Measurements from ENCODE around the gene SHROOM2.

Gene SHROOM2

DNA sequence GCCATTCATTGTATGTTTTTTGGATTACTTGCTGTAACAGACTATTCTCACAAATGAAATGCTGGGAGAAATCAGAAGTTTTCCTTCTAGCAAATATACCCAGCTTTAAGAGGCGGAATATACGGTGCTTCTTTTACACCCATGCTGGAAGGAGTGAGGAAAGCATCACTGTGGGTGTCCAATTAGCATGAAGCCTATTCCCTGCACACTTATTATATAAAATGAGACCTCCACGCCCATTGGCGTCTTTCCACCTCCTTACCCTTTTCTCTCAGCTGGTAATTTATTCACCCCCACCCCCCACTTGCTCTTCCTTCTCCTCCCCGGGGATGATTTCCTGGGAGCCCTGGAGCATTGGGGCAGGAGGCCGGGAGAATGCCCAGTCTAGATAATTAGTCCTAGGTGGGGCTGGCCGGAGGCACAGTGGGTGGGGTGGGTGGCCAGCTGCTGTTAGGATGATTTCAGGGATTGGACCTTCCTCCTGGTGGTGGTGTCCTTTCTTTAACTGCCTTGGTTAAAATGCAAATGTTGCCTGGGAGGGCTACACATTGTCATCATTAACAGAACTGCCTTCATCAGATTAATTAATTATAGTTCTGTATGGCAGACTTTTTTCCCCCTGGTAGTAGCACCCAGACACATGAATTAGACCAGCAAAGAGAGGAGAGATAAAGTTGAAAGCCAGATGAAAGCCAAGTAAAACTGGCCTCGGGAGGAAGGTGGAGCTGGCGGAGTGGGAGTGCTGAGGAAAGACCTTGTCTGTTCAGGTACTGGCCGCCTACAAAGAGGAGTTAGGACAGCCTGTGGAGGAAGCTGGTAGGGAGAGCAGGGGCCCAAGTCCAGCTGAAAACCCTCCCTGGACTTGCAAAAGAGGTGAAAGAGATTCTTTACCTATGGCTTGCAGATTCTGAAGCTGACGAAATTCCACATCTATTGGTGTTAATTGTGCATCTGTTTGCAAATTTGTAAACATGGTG is 11.4 kb downstream of the SHROOM2 start:
- peaks cover 9% of the 10 kb centered on the region for H3K79me2 ChIP-seq
- H3K27me3 ChIP-seq (ENCODE audit: control insufficient read depth, insufficient read depth, low read length), result no peaks in the 10 kb centered on the region
- H3K4me1 ChIP-seq, result no peaks in the 10 kb centered on the region
- H3K36me3 ChIP-seq (ENCODE audit: control insufficient read depth, insufficient read depth, low read length), result no peaks in the 10 kb centered on the region
- no peak overlapping the region for H3K9ac ChIP-seq
- no peak overlapping the region for H3K27ac ChIP-seq
- H3K4me2 ChIP-seq (ENCODE audit: low read length), result no peak overlapping the region
- no peaks in the 10 kb centered on the region for H3K9me3 ChIP-seq (ENCODE audit: control insufficient read depth, low read length)
- H3K4me3 ChIP-seq (ENCODE audit: low read depth, low read length), result no peak overlapping the region
- no peak overlapping the region for H2AFZ ChIP-seq
- TF ChIP-seq, protein P1, sequence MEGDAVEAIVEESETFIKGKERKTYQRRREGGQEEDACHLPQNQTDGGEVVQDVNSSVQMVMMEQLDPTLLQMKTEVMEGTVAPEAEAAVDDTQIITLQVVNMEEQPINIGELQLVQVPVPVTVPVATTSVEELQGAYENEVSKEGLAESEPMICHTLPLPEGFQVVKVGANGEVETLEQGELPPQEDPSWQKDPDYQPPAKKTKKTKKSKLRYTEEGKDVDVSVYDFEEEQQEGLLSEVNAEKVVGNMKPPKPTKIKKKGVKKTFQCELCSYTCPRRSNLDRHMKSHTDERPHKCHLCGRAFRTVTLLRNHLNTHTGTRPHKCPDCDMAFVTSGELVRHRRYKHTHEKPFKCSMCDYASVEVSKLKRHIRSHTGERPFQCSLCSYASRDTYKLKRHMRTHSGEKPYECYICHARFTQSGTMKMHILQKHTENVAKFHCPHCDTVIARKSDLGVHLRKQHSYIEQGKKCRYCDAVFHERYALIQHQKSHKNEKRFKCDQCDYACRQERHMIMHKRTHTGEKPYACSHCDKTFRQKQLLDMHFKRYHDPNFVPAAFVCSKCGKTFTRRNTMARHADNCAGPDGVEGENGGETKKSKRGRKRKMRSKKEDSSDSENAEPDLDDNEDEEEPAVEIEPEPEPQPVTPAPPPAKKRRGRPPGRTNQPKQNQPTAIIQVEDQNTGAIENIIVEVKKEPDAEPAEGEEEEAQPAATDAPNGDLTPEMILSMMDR (IDR thresholded peaks at IDR 0.05), result no peak

- no peaks in the 10 kb centered on the region for H3K4me1 ChIP-seq
- peaks cover 6% of the 10 kb centered on the region for H3K79me2 ChIP-seq
- H3K4me2 ChIP-seq (ENCODE audit: low read length), result no peak overlapping the region
- H3K9me3 ChIP-seq (ENCODE audit: control insufficient read depth, low read length), result no peaks in the 10 kb centered on the region
- no peak overlapping the region for H3K4me3 ChIP-seq (ENCODE audit: low read depth, low read length)
- H3K27ac ChIP-seq, result no peak overlapping the region
- no peaks in the 10 kb centered on the region for H3K27me3 ChIP-seq (ENCODE audit: control insufficient read depth, insufficient read depth, low read length)
- TF ChIP-seq, protein P1 (IDR thresholded peaks at IDR 0.05), result no peak
- H3K9ac ChIP-seq, result no peak overlapping the region
- H3K36me3 ChIP-seq (ENCODE audit: control insufficient read depth, insufficient read depth, low read length), result no peaks in the 10 kb centered on the region
- no peak overlapping the region for H2AFZ ChIP-seq
Observed at GRCh38 chrX:9802737-9803136, 16.5 kb downstream of the SHROOM2 start.

GRCh38 chrX:9804444-9804843 is 18.2 kb downstream of the SHROOM2 start:
- no peak overlapping the region for H3K4me3 ChIP-seq (ENCODE audit: low read depth, low read length)
- H3K79me2 ChIP-seq, result peaks cover 6% of the 10 kb centered on the region
- H2AFZ ChIP-seq, result no peak overlapping the region
- no peak overlapping the region for H3K9ac ChIP-seq
- no peaks in the 10 kb centered on the region for H3K9me3 ChIP-seq (ENCODE audit: control insufficient read depth, low read length)
- TF ChIP-seq, protein P1 (IDR thresholded peaks at IDR 0.05), result no peak
- no peaks in the 10 kb centered on the region for H3K27me3 ChIP-seq (ENCODE audit: control insufficient read depth, insufficient read depth, low read length)
- H3K4me1 ChIP-seq, result no peaks in the 10 kb centered on the region
- no peaks in the 10 kb centered on the region for H3K36me3 ChIP-seq (ENCODE audit: control insufficient read depth, insufficient read depth, low read length)
- H3K4me2 ChIP-seq (ENCODE audit: low read length), result no peak overlapping the region
- H3K27ac ChIP-seq, result no peak overlapping the region

DNA sequence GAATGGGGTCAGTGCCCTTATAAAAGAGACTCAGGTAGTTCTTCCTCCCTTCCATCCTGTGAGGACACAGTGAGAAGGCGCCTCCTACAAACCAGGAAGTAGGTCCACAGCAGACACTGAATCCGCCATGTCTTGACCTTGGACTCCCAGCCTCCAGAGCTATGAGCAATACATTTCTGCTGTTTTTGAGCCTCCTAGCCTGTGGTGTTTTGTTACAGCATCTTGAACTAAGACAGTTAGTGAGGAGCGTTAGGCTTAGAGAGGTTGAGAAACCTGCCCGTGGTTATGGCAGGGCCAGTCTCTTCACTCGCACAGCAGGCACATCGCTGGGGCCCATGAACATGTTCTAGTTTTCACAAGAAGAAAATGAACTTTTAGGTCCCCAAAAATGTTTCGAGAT is 19.7 kb downstream of the SHROOM2 start:
- H3K27ac ChIP-seq, result no peak overlapping the region
- H3K9ac ChIP-seq, result no peak overlapping the region
- H2AFZ ChIP-seq, result no peak overlapping the region
- TF ChIP-seq, protein P1 (IDR thresholded peaks at IDR 0.05), result no peak
- H3K4me1 ChIP-seq, result no peaks in the 10 kb centered on the region
- no peaks in the 10 kb centered on the region for H3K9me3 ChIP-seq (ENCODE audit: control insufficient read depth, low read length)
- peaks cover 3% of the 10 kb centered on the region for H3K79me2 ChIP-seq
- no peak overlapping the region for H3K4me3 ChIP-seq (ENCODE audit: low read depth, low read length)
- no peaks in the 10 kb centered on the region for H3K36me3 ChIP-seq (ENCODE audit: control insufficient read depth, insufficient read depth, low read length)
- no peak overlapping the region for H3K4me2 ChIP-seq (ENCODE audit: low read length)
- H3K27me3 ChIP-seq (ENCODE audit: control insufficient read depth, insufficient read depth, low read length), result no peaks in the 10 kb centered on the region
